Bronchial epithelial cell (primary cell): ENCODE data around the gene ACSF2. TPM values are rescaled to one million over a fixed set of nuclear protein-coding genes. Genes with fewer than 3 reads are reported as not detected.

Source experiments
- DNase-seq: peaks from one replicate; pipeline ENCODE4 v3.0.0-alpha.2; 2010; ENCODE audit warnings: low read depth
- FAIRE-seq: peaks from 2 replicates; lab custom pipeline; 2011; peaks lifted over from hg19 to GRCh38; lab: Jason Lieb, UNC
- H3K27me3 ChIP-seq: 2 replicates; pipeline ENCODE4 v1.5.1; 2011; ENCODE audit warnings: low read length; ENCODE audit not compliant: control insufficient read depth, insufficient read depth
- H3K36me3 ChIP-seq: 2 replicates; pipeline ENCODE4 v1.5.1; 2011; ENCODE audit warnings: low read length; ENCODE audit not compliant: control insufficient read depth, insufficient read depth
- H3K4me3 ChIP-seq: 2 replicates; pipeline ENCODE4 v1.5.1; 2011; ENCODE audit warnings: mild to moderate bottlenecking, low read depth, low read length, control low read depth
- total RNA-seq: library from RNA; depleted of rRNA; stranded (reverse); fragments of >200 nt; gene quantifications from 2 replicates; pipeline ENCODE4 v1.2.1, GENCODE V29; 2014
- TF ChIP-seq, protein P1 (sequence below): IDR thresholded peaks from 2 replicates; pipeline ENCODE4 v1.5.1; 2011; ENCODE audit warnings: mild to moderate bottlenecking, moderate library complexity, low read length, control low read depth, inconsistent platforms; ENCODE audit not compliant: insufficient read depth, severe bottlenecking

The ACSF2 gene
- total RNA-seq, 1 donor from 2014 or later, result 14.7 TPM

DNA sequence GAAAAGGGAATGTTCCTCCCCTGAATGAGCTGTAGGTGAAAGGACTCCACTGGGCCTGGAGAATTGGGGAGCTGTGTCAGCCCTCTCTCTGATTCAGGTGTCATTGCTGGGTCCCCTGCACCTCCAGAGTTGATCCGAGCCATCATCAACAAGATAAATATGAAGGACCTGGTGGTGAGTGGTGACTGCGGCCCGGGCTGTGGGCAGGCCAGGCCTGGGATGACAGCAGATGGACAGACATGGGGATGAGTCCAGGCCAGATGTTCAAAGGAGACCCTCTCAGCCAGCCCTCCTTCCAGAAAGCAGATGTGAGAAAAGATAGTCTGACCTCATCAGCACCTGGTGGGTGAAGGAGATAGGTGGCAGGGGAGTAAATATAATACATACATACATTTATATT lies 38.1 kb downstream of the ACSF2 start:
- H3K36me3 ChIP-seq, result peaks cover 9% of the 10 kb centered on the region
- TF ChIP-seq, protein P1, sequence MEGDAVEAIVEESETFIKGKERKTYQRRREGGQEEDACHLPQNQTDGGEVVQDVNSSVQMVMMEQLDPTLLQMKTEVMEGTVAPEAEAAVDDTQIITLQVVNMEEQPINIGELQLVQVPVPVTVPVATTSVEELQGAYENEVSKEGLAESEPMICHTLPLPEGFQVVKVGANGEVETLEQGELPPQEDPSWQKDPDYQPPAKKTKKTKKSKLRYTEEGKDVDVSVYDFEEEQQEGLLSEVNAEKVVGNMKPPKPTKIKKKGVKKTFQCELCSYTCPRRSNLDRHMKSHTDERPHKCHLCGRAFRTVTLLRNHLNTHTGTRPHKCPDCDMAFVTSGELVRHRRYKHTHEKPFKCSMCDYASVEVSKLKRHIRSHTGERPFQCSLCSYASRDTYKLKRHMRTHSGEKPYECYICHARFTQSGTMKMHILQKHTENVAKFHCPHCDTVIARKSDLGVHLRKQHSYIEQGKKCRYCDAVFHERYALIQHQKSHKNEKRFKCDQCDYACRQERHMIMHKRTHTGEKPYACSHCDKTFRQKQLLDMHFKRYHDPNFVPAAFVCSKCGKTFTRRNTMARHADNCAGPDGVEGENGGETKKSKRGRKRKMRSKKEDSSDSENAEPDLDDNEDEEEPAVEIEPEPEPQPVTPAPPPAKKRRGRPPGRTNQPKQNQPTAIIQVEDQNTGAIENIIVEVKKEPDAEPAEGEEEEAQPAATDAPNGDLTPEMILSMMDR, result no peak
- H3K27me3 ChIP-seq, result peaks cover 8% of the 10 kb centered on the region
- no peak for FAIRE-seq
- no peak overlapping the region for H3K4me3 ChIP-seq
- DNase-seq, result no peak

DNA sequence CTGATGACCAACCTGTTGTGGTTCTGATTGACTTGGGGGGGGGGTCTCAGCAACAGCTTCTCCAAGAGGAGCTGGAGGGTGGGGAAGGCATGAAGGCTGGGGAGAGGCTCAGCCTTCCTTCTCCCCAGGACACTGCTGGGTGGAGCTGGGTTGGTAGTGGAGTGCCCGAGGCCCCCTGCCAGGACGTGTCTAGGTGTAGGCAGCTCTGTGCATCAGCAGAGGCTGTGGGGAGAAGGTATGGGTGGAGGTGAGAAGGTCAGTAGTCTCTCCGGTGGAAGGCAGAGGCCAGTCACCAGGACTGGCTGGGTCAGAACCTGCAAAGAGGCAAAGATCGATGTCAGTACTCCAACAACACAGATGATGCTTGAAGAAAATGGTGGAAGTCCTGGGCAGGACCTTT lies 38.7 kb downstream of the ACSF2 start:
- peaks cover 9% of the 10 kb centered on the region for H3K36me3 ChIP-seq
- peaks cover 8% of the 10 kb centered on the region for H3K27me3 ChIP-seq
- DNase-seq, result no peak
- TF ChIP-seq, protein P1, result no peak
- H3K4me3 ChIP-seq, result no peak overlapping the region
- no peak for FAIRE-seq

DNA sequence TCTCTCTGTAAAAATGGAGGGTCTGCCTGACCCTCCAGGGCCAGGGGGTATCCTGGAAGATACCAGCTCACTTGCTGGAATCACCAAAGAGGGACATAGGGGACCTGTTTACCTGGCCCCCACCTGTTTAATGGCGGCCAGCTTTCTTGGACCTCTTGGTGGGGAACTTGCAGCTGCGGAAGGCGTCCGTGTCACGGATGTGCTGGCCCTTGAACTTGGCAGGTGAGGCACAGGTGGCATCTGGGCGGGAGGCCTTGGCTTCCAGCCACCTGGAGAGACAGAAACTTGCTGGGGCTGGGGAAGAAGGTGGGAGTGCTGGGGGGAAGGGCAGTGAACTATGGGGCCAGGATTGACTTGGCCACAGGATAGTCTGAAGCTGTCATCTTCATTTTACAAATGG lies 39.2 kb downstream of the ACSF2 start:
- Histone ChIP-seq H3K4me3 (no peak overlapping the region), H3K27me3 (peaks cover 8% of the 10 kb centered on the region), H3K36me3 (peaks cover 9% of the 10 kb centered on the region)
- no peak for FAIRE-seq
- TF ChIP-seq, protein P1, result no peak
- no peak for DNase-seq

DNA sequence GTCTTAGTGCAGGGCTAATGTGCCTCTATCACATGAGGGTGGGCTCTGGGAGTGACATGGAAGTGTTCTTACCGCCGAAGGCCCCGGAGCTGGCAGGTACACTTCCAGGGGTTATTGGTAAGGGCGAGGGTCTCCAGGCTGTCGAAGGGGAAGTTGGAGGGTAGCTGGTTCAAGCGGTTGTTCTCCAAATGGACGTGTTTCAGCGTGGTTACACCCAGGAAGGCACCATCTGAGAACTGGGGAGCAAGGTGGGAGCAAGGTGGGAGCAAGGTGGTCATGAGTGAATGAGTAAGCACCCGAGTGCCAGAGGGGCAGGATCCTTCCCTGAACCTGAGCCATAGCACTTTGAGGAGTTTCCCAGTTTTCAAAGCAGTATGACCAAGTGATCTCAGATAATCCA lies 39.6 kb downstream of the ACSF2 start:
- no peak for FAIRE-seq
- no peak overlapping the region for H3K4me3 ChIP-seq
- TF ChIP-seq, protein P1, result no peak
- peaks cover 9% of the 10 kb centered on the region for H3K36me3 ChIP-seq
- peaks cover 8% of the 10 kb centered on the region for H3K27me3 ChIP-seq
- DNase-seq, result no peak

DNA sequence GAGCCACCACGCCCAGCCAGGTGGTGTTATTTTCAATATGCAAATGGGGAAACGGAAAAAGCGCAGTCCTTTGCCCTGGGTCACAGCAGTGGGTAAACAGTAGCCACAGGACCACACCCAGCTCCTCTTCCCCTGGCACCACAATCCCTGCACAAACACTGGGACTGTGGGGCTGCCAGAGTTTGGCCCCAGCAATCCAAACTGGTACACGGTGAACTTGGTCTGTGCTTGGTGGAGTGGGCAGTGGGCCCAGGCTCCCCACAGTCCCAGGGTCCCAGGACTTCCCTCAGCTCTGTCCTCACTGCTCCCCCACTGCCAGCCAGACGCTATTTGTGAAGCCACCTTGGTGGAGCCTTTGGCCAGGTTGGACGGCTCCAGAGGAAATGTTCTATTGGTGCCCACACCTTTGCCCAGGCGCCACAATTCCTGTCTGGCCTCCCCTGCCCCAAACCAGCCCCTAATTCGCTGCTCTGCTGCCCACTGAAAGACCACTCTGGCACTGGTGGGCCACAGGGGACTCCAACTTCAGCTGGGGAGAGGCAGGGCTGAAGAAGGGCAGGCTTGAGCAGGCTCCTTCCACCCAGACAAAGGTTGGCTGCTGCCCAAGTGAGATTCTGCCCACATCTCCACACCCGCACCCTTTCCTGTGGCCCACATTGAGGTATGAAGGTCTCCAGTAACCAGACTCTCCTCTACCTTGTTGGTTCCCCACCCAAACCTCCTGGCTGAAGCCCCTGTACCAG lies 40.5 kb downstream of the ACSF2 start:
- DNase-seq, result no peak
- H3K4me3 ChIP-seq, result no peak overlapping the region
- TF ChIP-seq, protein P1, result no peak
- FAIRE-seq, result no peak
- H3K36me3 ChIP-seq, result peaks cover 9% of the 10 kb centered on the region
- H3K27me3 ChIP-seq, result peaks cover 8% of the 10 kb centered on the region
